Gastroesophageal sphincter (tissue), 4 donors: ENCODE measurements around the gene BSPRY. TPM values are rescaled to one million over a fixed set of nuclear protein-coding genes. Genes with fewer than 3 reads are reported as not detected.

Experiments
- ATAC-seq: fragments of 150-250 bp; one replicate; pipeline ENCODE4 v1.9.1; 2016; ENCODE audit warnings: mild to moderate bottlenecking, moderate library complexity
- H3K27ac ChIP-seq, 4 donors: fragments of 200-600 bp; sonication (generic) in 3 of 4; 1 replicate in 3 of 4; 2 replicates in 1 of 4; pipeline ENCODE4 v1.5.1; 2016 to 2019
- H3K27me3 ChIP-seq: fragments of 200-600 bp; sonication (generic); one replicate; pipeline ENCODE4 v1.5.1; 2019
- H3K36me3 ChIP-seq, 2 donors: fragments of 200-600 bp; sonication (generic); one replicate each; pipeline ENCODE4 v1.5.1; 2019; ENCODE audit warnings: control low read depth in 1 of 2
- H3K4me1 ChIP-seq, 3 donors: fragments of 200-600 bp; sonication (generic); 1 replicate in 2 of 3; 2 replicates in 1 of 3; pipeline ENCODE4 v1.5.1; 2016 to 2019; ENCODE audit warnings: control low read depth in 2 of 3
- H3K4me3 ChIP-seq, 2 donors: fragments of 200-600 bp; sonication (generic); one replicate each; pipeline ENCODE4 v1.5.1; 2019; ENCODE audit warnings: mild to moderate bottlenecking in 1 of 2, moderate library complexity in 1 of 2
- H3K9me3 ChIP-seq, 3 donors: fragments of 200-600 bp; sonication (generic); one replicate each; pipeline ENCODE4 v1.5.1; 2017 to 2019; ENCODE audit warnings: control low read depth in 2 of 3
- CTCF ChIP-seq, 4 experiments: fragments of 200-600 bp in 2 of 4; fragments of 450-650 bp in 2 of 4; sonication (generic) in 1 of 4; IDR thresholded peaks; one replicate each; pipeline ENCODE4 v1.5.1; 2017 to 2019; ENCODE audit warnings: antibody characterized with exemption in 4 of 4, mild to moderate bottlenecking in 2 of 4, moderate library complexity in 2 of 4
- EP300 ChIP-seq: sonication (generic); formaldehyde crosslinking; IDR thresholded peaks from one replicate; pipeline ENCODE4 v1.6.1; 2017; ENCODE audit warnings: antibody characterized with exemption, mild to moderate bottlenecking
- POLR2A ChIP-seq, 2 donors: fragments of 450-650 bp; IDR thresholded peaks; one replicate each; pipeline ENCODE4 v1.6.1; 2017; ENCODE audit warnings: antibody characterized with exemption in 2 of 2, mild to moderate bottlenecking in 2 of 2, moderate library complexity in 1 of 2
- POLR2AphosphoS5 ChIP-seq: sonication (generic); formaldehyde crosslinking; IDR thresholded peaks from one replicate; pipeline ENCODE4 v1.6.1; 2017; ENCODE audit warnings: antibody characterized with exemption
- WGBS, 2 donors: methylation state at CpG; one replicate each; pipeline ENCODE4 v1.1.5; 2018; ENCODE audit warnings: low coverage in 1 of 2; 5-methylcytosine and 5-hydroxymethylcytosine counted together
- total RNA-seq, 4 donors: library from RNA; depleted of rRNA; stranded (reverse); fragments of >200 nt; gene quantifications; one replicate each; pipeline ENCODE4 v1.1.0, GENCODE V29; 2016

Gene BSPRY
- total RNA-seq, 4 donors from 2014 or later = 0.16 to 4.0 (median 0.36) TPM

- no peaks in the 10 kb centered on the region for H3K4me1 ChIP-seq
- TF ChIP-seq POLR2A (IDR thresholded peaks at IDR 0.05) = no peak
- TF ChIP-seq POLR2AphosphoS5 = no peak
- no peak for TF ChIP-seq EP300
- no peak for TF ChIP-seq CTCF (IDR thresholded peaks at IDR 0.05)
- no peaks in the 10 kb centered on the region for H3K27me3 ChIP-seq
- H3K9me3 ChIP-seq = no peaks in the 10 kb centered on the region
- no peak for ATAC-seq
- WGBS, 2 donors = 96 to 100% methylated on average over 1 to 3 of the region's 3 CpGs
- H3K36me3 ChIP-seq = peaks cover 0 to 70% of the 10 kb centered on the region in 2 donors
- H3K27ac ChIP-seq = no peak overlapping the region
- no peak overlapping the region for H3K4me3 ChIP-seq
These were observed 29.3 kb upstream of the BSPRY start for GRCh38 chr9:113320051-113320450.

GRCh38 chr9:113322671-113323070 lies 26.7 kb upstream of the BSPRY start:
- Histone ChIP-seq H3K27ac (no peak overlapping the region), H3K36me3 (peaks cover 0 to 56% of the 10 kb centered on the region in 2 donors), H3K27me3 (no peaks in the 10 kb centered on the region), H3K4me1 (no peaks in the 10 kb centered on the region), H3K9me3 (no peaks in the 10 kb centered on the region), H3K4me3 (no peak overlapping the region)
- no peak for TF ChIP-seq EP300
- TF ChIP-seq POLR2A (IDR thresholded peaks at IDR 0.05) = no peak
- TF ChIP-seq POLR2AphosphoS5 = no peak
- TF ChIP-seq CTCF (IDR thresholded peaks at IDR 0.05) = no peak
- WGBS, 2 donors = 64 to 80% methylated on average over 1 to 4 of the region's 6 CpGs
- ATAC-seq = no peak

GRCh38 chr9:113326230-113326629 lies 23.1 kb upstream of the BSPRY start:
- no peak for TF ChIP-seq POLR2AphosphoS5
- no peak for TF ChIP-seq CTCF (IDR thresholded peaks at IDR 0.05)
- no peak for TF ChIP-seq EP300
- TF ChIP-seq POLR2A (IDR thresholded peaks at IDR 0.05) = no peak
- peaks cover 0 to 47% of the 10 kb centered on the region in 2 donors for H3K36me3 ChIP-seq
- H3K4me1 ChIP-seq = no peaks in the 10 kb centered on the region
- 89 to 96% methylated on average over 3 to 4 of the region's 4 CpGs for WGBS, 2 donors
- H3K27ac ChIP-seq = no peak overlapping the region
- no peaks in the 10 kb centered on the region for H3K27me3 ChIP-seq
- no peak overlapping the region for H3K4me3 ChIP-seq
- no peak for ATAC-seq
- H3K9me3 ChIP-seq = no peaks in the 10 kb centered on the region

GRCh38 chr9:113328045-113328782 lies 21.1 kb upstream of the BSPRY start:
- H3K27ac ChIP-seq = no peak overlapping the region
- peaks cover 0 to 42% of the 10 kb centered on the region in 2 donors for H3K36me3 ChIP-seq
- no peak for TF ChIP-seq POLR2A (IDR thresholded peaks at IDR 0.05)
- TF ChIP-seq EP300 = no peak
- no peak for TF ChIP-seq POLR2AphosphoS5
- no peak for TF ChIP-seq CTCF (IDR thresholded peaks at IDR 0.05)
- ATAC-seq = no peak
- WGBS, 2 donors = 86 to 91% methylated on average over 1 to 3 of the region's 3 CpGs
- no peaks in the 10 kb centered on the region for H3K4me1 ChIP-seq
- no peak overlapping the region for H3K4me3 ChIP-seq
- H3K9me3 ChIP-seq = no peaks in the 10 kb centered on the region
- no peaks in the 10 kb centered on the region for H3K27me3 ChIP-seq

- no peak for TF ChIP-seq EP300
- no peak for TF ChIP-seq CTCF (IDR thresholded peaks at IDR 0.05)
- TF ChIP-seq POLR2A (IDR thresholded peaks at IDR 0.05) = no peak
- no peak for TF ChIP-seq POLR2AphosphoS5
- H3K4me1 ChIP-seq = no peaks in the 10 kb centered on the region
- H3K27me3 ChIP-seq = no peaks in the 10 kb centered on the region
- no peak overlapping the region for H3K4me3 ChIP-seq
- WGBS, 2 donors = 37 to 60% methylated on average over 2 to 4 of the region's 4 CpGs
- H3K9me3 ChIP-seq = no peaks in the 10 kb centered on the region
- no peak for ATAC-seq
- H3K36me3 ChIP-seq = peaks cover 0 to 48% of the 10 kb centered on the region in 2 donors
- H3K27ac ChIP-seq = no peak overlapping the region
These were observed 17.6 kb upstream of the BSPRY start for GRCh38 chr9:113331780-113332179.
